HG03342 (cell line): Measurements from ENCODE around the gene ATXN2.
"Not testable (repeated sequence)": the region's sequence is repeated elsewhere in the genome, so short reads cannot be mapped to it uniquely, and the experiment has no call there.

ENCODE experiments used
- ATAC-seq: cut with Tn5 transposase; IDR thresholded peaks from one replicate; pipeline ENCODE4 v1.9.1; 2021; ENCODE audit warnings: mild to moderate bottlenecking, moderate library complexity; ENCODE audit not compliant: unreplicated experiment

Gene ATXN2

GRCh38 chr12:111406474-111407376 lies 192.4 kb downstream of the ATXN2 start:
- ATAC-seq, result no peak

- ATAC-seq, result peak; percentile 9
These were observed 193.1 kb downstream of the ATXN2 start, which contains the start of gene SH2B3 for GRCh38 chr12:111405859-111406473. SH2B3 (plus strand) TSS chr12:111405923; CDS start chr12:111418146, 12,223 bp downstream.

GRCh38 chr12:111405149-111405858 lies 193.8 kb downstream of the ATXN2 start:
- peak; percentile 58 for ATAC-seq

- peak; percentile 9 for ATAC-seq
These were observed 194.6 kb downstream of the ATXN2 start for GRCh38 chr12:111404362-111405148.

GRCh38 chr12:111402490-111402824 lies 196.7 kb downstream of the ATXN2 start:
- not testable (repeated sequence) for ATAC-seq
